Activated CD8-positive, alpha-beta memory T cell treated with anti-CD3 and anti-CD28 coated beads for 1 hour (primary cell): Measurements from ENCODE around the gene SLCO1C1.
"Not testable (repeated sequence)": the region's sequence is repeated elsewhere in the genome, so short reads cannot be mapped to it uniquely, and the experiment has no call there.

ENCODE experiments used
- DNase-seq, 2 donors: peaks; one replicate each; pipeline ENCODE4 v3.0.0-alpha.2; 2020; ENCODE audit warnings: low read depth in 1 of 2; ENCODE audit errors: extremely low read depth in 1 of 2

Gene SLCO1C1

GRCh38 chr12:20783796-20784357 lies 88.7 kb downstream of the SLCO1C1 start:
- not testable (repeated sequence) for DNase-seq

DNA sequence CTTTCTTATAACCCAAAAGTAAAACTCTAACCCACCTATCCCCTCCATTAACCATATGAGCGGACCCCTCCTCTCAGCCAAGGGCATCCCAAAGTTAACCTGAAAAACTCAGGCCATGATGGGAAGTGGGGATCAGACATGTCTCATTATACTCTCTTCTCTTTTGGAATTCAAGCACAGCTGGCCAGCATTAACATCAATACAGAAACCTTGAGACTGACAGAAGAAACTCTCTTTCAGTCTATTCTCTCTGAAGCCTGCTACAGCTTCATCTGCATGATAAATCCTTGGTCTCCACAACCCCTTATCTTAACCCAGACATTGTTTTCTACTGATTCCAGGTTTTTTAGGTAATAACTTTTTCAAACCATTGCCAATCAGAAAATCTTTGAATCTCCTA lies 97.8 kb downstream of the SLCO1C1 start:
- DNase-seq, result no peak

DNA sequence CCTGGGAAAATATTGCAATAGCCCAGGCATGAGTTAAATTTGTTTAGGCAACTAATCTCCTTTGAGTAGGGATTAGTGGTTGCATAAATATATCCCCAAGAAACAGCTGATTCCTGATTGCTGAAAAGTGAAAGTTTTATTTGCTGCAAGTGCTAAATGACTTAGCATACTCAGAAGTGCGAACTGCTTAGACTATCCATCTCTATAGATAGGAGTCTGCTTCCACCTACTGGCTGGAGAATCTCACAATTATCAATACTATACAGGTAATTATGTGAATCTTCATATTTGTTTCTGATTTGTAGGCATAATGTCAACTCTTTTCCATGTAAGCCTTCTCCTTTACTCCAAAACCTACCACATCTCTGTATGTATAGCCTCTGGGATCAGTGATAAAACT lies 103.4 kb downstream of the SLCO1C1 start:
- no peak for DNase-seq

DNA sequence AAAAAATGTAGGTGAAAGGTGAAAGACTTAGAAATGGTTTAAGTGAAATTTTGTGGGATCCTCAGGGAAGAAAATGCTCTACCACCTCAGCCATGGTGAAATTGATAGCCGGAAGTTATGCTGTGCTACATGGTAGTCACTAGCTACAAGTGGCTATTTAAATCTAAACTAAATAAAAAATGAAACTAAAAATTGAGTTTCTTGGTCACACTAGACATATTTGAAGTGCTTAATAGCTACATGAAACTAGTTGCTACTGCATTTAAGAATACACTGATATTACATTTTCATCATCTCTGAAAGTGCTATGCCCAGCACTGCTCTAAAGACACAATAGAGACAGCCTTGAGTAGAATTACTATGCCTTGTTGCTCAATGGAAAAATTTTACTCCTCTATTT lies 105.0 kb downstream of the SLCO1C1 start:
- DNase-seq, result no peak

GRCh38 chr12:20801035-20801434 lies 105.9 kb downstream of the SLCO1C1 start:
- no peak for DNase-seq
